Mesodermal cell (in vitro differentiated cells): ENCODE data around the gene PARP3. TPM values are rescaled to one million over a fixed set of nuclear protein-coding genes. Genes with fewer than 3 reads are reported as not detected.
A peak's percentile ranks its signal among the peaks of the same experiment; 100 is the strongest.
"Not testable (repeated sequence)": the region's sequence is repeated elsewhere in the genome, so short reads cannot be mapped to it uniquely, and the experiment has no call there.

Source experiments
- H3K27ac ChIP-seq: 2 replicates; pipeline ENCODE4 v1.7.0; 2013; ENCODE audit warnings: mild to moderate bottlenecking, low read depth, low read length, moderate library complexity; ENCODE audit not compliant: severe bottlenecking
- H3K36me3 ChIP-seq: 2 replicates; pipeline ENCODE4 v1.7.1; 2013; ENCODE audit warnings: mild to moderate bottlenecking, low read length, moderate library complexity; ENCODE audit not compliant: control insufficient read depth, insufficient read depth
- H3K4me1 ChIP-seq: one replicate; pipeline ENCODE4 v1.7.1; 2013; ENCODE audit warnings: mild to moderate bottlenecking, low read length; ENCODE audit not compliant: insufficient read depth, control insufficient read depth, poor library complexity, severe bottlenecking
- H3K4me3 ChIP-seq: 2 replicates; pipeline ENCODE4 v1.7.0; 2013; ENCODE audit warnings: low read length, control low read depth, mild to moderate bottlenecking; ENCODE audit not compliant: insufficient read depth, poor library complexity, severe bottlenecking; ENCODE audit errors: extremely low read depth
- H3K9me3 ChIP-seq: 2 replicates; pipeline ENCODE4 v1.7.1; 2013; ENCODE audit warnings: mild to moderate bottlenecking, low read length, moderate library complexity; ENCODE audit not compliant: control insufficient read depth
- WGBS, 2 experiments: methylation state at CpG; one replicate each; pipeline ENCODE4 v1.1.5; 2013; ENCODE audit warnings: missing lambda C conversion rate in 2 of 2; ENCODE audit not compliant: insufficient coverage in 2 of 2; 5-methylcytosine and 5-hydroxymethylcytosine counted together
- polyA plus RNA-seq, 2 experiments: library from polyadenylated mRNA; stranded (reverse); fragments of 50-300 nt; gene quantifications; one replicate each; pipeline ENCODE4 v1.2.3, GENCODE V29; 2013

Gene PARP3
- 5.8 TPM for polyA plus RNA-seq (2013, experiment 1 of 2)
- 4.4 TPM for polyA plus RNA-seq (2013, experiment 2 of 2)

DNA sequence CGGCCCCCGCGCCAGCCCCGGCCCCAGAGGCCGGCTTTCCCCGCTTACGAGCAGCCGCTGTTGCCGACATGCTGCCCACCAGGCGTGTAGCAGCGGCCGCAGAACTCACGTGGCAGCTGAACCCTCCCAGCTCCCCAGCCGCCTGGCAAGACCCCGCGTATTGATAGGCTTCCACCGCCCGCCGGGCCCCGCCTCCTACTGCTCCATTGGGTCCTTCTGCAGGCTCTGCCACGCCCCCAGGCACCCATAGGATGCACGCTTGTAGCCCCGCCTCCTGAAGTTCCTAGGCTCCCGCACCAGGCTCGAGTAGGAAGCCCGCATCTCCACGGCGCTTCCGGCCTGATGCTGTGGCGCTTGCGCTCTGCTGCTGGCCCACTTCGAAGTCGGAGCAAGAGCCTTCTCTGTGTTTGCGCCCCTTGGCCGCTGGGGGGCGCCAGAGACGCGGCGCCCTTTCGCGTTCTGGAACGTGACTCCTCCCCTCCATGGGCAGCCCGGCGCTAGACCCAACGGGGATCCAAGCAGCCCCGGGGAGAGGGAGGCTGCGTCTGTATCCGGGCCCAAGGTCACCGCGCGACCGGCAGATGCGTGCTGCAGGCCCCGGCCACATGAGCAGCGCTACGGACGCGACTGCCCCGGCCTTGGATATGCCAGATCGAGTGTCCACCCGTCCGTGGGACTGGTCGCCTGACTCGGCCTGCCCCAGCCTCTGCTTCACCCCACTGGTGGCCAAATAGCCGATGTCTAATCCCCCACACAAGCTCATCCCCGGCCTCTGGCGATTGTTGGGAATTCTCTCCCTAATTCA, at the start of gene PARP3, which contains the start of gene RRP9:
PARP3 (plus strand) TSS at position 566 of the 805 bp plus-strand sequence. CDS start 993 bp downstream, outside the sequence.
RRP9 (minus strand) TSS at position 107 of the 805 bp plus-strand sequence; CDS start at position 70, 37 bp downstream.
- Histone ChIP-seq H3K9me3 (no peaks in the 10 kb centered on the region), H3K4me3 (peak within 1 kb of the TSS; percentile 75), H3K27ac (peak within 1 kb of the TSS; percentile 72), H3K4me1 (peaks cover 18% of the 10 kb centered on the region), H3K36me3 (peaks cover 26% of the 10 kb centered on the region)
- WGBS, 2 experiments, result 6 to 7% methylated on average over 67 of the region's 67 CpGs

DNA sequence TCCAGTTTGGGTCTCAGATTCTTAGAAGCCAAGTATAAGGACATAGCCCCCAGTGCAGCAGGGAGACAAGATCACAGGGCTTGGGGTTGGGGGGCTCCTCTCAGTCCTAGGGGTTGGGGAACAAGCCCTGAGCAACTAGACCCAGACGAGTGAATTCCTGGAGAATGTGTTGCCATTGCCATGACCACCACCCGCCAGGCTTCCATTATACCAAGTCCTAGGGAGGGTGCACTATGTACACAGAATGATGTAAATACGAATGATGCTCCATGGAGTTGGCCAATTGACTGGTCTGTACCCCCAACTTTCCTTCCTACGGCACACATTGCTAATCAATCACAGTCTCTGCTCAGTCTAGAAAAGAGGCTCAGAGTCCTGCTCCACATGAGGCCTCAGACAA, 47.8 kb upstream of the PARP3 start:
- no peaks in the 10 kb centered on the region for H3K36me3 ChIP-seq
- H3K27ac ChIP-seq, result no peak overlapping the region
- H3K4me1 ChIP-seq, result no peaks in the 10 kb centered on the region
- WGBS, 2 experiments, result 81 to 91% methylated on average over 2 to 4 of the region's 4 CpGs
- no peaks in the 10 kb centered on the region for H3K9me3 ChIP-seq
- H3K4me3 ChIP-seq, result no peak overlapping the region

DNA sequence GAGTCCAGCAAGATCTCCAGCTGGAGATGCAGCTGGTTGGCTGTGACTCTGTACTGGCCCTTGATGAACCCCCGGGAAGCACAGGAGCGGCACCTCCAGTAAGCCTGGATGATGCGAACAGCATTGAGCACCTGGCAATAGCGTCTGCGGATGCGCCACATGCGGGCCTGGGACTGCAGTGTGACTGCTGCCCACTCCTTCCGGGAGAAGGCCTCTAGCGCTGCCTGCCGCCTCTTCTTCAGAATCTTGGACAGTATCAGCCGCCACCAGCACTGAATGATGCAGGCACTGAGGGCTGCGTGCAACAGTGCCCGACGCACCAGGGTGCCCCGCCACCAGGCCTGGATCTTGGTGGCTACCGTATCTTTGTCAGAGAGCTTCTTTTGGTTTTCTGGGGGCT, 47.2 kb upstream of the PARP3 start:
- Histone ChIP-seq H3K4me3 (no peak overlapping the region), H3K36me3 (no peaks in the 10 kb centered on the region), H3K27ac (no peak overlapping the region), H3K9me3 (no peaks in the 10 kb centered on the region), H3K4me1 (no peaks in the 10 kb centered on the region)
- 94% methylated on average over 16 of the region's 16 CpGs for WGBS, 2 experiments

DNA sequence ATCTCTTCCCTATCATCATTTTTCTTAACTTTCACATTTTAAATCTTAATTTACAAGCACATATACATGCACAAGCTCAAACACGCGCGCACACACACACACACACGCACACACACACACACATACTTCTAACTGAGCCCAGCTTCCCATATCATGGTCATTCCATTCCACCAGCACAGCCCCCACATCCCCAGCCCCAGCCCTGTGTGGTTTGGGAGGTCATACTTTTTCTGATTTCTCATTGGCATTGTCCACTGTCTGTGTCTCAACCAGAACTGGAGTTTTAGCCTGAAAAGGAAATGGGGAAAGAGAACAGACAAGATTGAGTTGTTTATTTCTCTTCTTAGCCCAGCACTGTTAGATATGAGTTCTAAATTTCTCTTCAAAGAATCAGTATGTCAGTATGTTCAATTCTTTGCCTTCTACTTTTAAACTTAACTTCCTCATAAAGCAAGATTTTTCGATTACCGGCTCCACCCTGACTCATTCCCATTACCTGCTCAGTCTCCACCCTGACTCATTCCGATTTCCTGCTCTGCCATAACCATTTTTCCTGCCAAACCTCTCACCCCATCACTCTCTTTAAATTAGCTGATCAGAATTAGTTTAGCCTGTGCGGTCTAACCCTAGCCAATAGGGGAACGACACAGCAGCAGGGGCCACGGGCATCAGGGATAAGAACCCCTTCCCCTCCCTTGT, 45.4 kb upstream of the PARP3 start:
- no peak overlapping the region for H3K4me3 ChIP-seq
- H3K4me1 ChIP-seq, result no peaks in the 10 kb centered on the region
- H3K27ac ChIP-seq, result no peak overlapping the region
- 92 to 95% methylated on average over 7 to 10 of the region's 10 CpGs for WGBS, 2 experiments
- H3K9me3 ChIP-seq, result no peaks in the 10 kb centered on the region
- H3K36me3 ChIP-seq, result no peaks in the 10 kb centered on the region

DNA sequence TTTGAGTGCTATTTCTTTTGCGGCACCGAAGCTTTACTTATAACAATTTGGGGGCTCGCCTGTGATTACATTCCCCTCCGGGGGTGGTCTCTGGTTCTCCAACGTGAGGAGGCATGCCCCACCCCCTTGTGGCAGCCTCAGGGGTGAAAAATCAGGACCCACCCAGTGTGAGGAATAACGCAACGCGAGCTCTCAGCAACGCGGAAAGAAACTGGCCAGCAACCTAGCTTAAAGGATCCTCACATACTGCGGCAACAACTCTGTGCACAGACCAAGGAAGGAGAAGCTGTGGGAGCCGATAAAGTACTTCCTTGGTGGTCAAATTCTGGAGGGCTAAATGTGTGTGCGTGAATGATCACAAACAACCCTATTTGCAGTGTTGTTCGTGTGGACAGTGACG, 44.8 kb upstream of the PARP3 start:
- Histone ChIP-seq H3K9me3 (no peaks in the 10 kb centered on the region), H3K4me3 (no peak overlapping the region), H3K36me3 (no peaks in the 10 kb centered on the region), H3K27ac (no peak overlapping the region), H3K4me1 (no peaks in the 10 kb centered on the region)
- 88% methylated on average over 6 to 10 of the region's 15 CpGs for WGBS, 2 experiments

DNA sequence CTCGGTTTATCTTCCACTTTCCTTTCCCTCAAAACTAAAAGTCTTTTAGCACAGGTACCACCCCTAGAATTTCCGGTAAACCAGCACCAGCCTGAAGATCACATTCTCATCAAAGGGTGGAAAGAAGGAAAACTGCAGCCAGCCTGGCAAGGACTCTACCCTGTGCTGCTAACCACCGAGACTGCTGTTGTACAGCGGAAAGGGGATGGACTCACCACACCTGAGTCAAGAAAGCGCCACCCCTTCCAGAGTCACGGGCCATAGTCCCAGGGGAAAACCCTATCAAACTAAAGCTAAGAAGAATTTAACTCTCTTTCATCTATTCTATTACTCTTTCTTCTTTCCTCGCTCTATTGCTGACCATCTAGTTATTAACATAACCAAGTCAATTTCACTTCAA, 42.1 kb upstream of the PARP3 start:
- H3K4me1 ChIP-seq, H3K27ac ChIP-seq: not testable (repeated sequence)
- WGBS, 2 experiments, result 72 to 87% methylated on average over 2 to 6 of the region's 7 CpGs

DNA sequence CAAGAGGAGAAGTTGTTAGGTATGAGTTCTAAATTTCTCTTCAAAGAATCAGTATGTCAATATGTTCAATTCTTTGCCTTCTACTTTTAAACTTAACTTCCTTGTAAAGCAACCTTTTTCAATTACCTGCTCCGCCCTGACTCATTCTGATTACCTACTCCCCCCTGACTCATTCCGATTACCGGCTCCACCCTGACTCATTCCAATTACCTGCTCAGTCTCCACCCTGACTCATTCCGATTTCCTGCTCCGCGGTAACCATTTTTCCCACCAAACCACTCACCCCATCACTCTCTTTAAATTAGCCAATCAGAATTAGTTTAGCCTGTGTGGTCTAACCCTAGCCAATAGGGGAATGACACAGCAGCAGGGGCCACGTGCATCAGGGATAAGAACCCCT, 39.8 kb upstream of the PARP3 start:
- not testable (repeated sequence) for H3K27ac ChIP-seq, H3K4me3 ChIP-seq, H3K9me3 ChIP-seq, H3K4me1 ChIP-seq, H3K36me3 ChIP-seq
- WGBS, 2 experiments, result 60 to 79% methylated on average over 3 to 6 of the region's 7 CpGs

More for the DNA sequence above, 42.1 kb upstream of the PARP3 start:
- H3K4me3 ChIP-seq, H3K36me3 ChIP-seq, H3K9me3 ChIP-seq: not testable (repeated sequence)

DNA sequence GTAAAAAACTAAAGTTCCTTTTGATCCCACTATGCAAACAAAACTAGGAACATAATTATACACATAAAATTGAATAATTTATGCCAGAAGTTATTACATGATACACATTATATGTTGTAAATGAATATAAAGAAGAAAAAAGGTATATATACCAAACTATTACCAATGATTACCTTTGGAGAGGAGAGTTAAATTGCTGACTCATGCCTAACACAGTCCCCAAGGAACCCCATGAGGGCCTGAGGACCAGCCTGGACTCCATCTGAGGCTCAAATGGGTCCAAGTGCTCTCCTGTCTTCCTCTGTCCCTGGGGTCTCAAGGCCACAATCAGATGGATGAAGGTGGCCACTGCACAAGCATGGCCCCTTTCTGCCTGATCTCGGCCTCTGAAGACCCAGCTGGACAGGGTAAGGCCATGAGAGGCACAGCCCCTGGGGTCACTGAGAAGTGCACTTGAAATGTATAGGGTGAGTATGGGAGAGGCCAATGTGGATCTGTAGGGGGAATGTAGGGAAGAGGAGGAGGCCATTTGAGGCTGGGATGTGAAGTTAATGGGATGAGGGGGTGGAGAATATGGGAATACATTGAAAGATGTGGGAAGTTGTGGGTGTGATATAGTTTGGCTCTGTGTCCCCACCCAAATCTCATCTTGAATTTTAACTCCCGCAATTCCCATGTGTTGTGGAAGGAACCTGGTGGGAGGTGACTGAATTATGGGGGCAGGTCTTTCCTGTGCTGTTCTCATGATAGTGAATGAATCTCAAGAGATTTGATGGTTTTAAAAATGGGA, 37.9 kb upstream of the PARP3 start:
- Histone ChIP-seq H3K9me3 (no peaks in the 10 kb centered on the region), H3K27ac (no peak overlapping the region), H3K4me1 (no peaks in the 10 kb centered on the region), H3K4me3 (no peak overlapping the region), H3K36me3 (no peaks in the 10 kb centered on the region)
- WGBS, 2 experiments, result 100% methylated on average over 1 of the region's 2 CpGs; no CpG with 5 or more reads in 1 of the 2 experiments

DNA sequence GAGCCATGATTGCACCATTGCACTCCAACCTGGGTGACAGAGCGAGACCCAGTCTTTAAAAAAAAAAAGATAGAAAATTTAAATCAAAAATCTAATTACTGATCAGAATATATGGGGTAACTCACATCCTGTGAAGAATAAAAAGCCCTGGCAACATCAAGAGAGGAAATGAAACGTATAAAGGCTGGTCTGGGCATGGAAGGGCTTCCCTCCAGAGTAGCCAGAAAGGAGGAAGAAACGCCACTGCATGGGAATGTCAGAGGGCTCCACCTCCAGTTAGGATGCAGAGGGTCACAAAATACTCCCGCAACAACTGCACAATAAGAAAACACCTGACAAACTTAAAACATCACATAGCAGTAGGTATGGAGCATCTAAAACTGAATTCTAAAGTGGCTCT, 34.1 kb upstream of the PARP3 start:
- Histone ChIP-seq H3K4me1 (no peaks in the 10 kb centered on the region), H3K4me3 (no peak overlapping the region), H3K36me3 (no peaks in the 10 kb centered on the region), H3K27ac (no peak overlapping the region), H3K9me3 (no peaks in the 10 kb centered on the region)
- 100% methylated on average over 1 of the region's 4 CpGs for WGBS, 2 experiments

DNA sequence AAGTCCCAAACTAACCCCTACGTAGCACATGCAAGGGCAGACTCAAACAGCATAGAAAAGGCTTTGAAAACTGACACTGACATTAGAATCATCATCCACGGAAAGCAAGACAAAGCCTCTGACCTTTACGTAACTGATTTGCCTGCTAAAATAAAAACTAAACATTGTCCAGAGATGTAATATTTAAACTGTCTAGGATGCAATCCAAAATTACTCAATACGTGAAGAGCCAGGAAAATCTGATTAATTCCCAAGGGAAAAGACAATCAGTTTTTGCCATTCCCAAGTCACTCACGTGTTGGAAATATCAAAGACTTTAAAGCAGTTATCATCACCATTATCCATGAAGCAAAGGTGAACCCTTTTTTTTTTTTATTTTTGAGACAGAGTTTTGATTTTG, 25.7 kb upstream of the PARP3 start:
- Histone ChIP-seq H3K4me1 (no peaks in the 10 kb centered on the region), H3K27ac (no peak overlapping the region), H3K9me3 (no peaks in the 10 kb centered on the region), H3K4me3 (no peak overlapping the region), H3K36me3 (no peaks in the 10 kb centered on the region)
- 67 to 75% methylated on average over 1 to 5 of the region's 5 CpGs for whole genome bisulfite sequencing, 2 experiments
